Adrenal gland (tissue), 5 donors: ENCODE measurements around the gene CDKN2A.

ENCODE experiments used
- POLR2A ChIP-seq, 2 donors: fragments of 450-650 bp; IDR thresholded peaks; one replicate each; pipeline ENCODE4 v1.6.1; 2017; ENCODE audit warnings: antibody characterized with exemption in 2 of 2, mild to moderate bottlenecking in 2 of 2, moderate library complexity in 1 of 2
- TF ChIP-seq, protein P1 (sequence below), 6 experiments: fragments of 450-650 bp in 4 of 6; fragments of 200-600 bp in 2 of 6; sonication (generic) in 1 of 6; IDR thresholded peaks; 1 replicate in 5 of 6; 2 replicates in 1 of 6; pipeline versions ENCODE4 v1.5.1 to v1.8.0; 2016 to 2021; ENCODE audit warnings: antibody characterized with exemption in 6 of 6, mild to moderate bottlenecking in 2 of 6, moderate library complexity in 1 of 6
- donor health status: DM: no; HTN: no; CAD: no.

- TF ChIP-seq, protein P1, sequence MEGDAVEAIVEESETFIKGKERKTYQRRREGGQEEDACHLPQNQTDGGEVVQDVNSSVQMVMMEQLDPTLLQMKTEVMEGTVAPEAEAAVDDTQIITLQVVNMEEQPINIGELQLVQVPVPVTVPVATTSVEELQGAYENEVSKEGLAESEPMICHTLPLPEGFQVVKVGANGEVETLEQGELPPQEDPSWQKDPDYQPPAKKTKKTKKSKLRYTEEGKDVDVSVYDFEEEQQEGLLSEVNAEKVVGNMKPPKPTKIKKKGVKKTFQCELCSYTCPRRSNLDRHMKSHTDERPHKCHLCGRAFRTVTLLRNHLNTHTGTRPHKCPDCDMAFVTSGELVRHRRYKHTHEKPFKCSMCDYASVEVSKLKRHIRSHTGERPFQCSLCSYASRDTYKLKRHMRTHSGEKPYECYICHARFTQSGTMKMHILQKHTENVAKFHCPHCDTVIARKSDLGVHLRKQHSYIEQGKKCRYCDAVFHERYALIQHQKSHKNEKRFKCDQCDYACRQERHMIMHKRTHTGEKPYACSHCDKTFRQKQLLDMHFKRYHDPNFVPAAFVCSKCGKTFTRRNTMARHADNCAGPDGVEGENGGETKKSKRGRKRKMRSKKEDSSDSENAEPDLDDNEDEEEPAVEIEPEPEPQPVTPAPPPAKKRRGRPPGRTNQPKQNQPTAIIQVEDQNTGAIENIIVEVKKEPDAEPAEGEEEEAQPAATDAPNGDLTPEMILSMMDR (IDR thresholded peaks at IDR 0.05): no peak
- TF ChIP-seq POLR2A (IDR thresholded peaks at IDR 0.05): no peak
These were observed 24.0 kb downstream of the CDKN2A start for GRCh38 chr9:21969951-21970799.
